Effector CD4-positive, alpha-beta T cell (primary cell): ENCODE data around the gene ING2.
A peak's percentile ranks its signal among the peaks of the same experiment; 100 is the strongest.

Experiments used
- DNase-seq: peaks from one replicate; pipeline ENCODE4 v3.0.0-alpha.2; 2020

ING2 gene

DNA sequence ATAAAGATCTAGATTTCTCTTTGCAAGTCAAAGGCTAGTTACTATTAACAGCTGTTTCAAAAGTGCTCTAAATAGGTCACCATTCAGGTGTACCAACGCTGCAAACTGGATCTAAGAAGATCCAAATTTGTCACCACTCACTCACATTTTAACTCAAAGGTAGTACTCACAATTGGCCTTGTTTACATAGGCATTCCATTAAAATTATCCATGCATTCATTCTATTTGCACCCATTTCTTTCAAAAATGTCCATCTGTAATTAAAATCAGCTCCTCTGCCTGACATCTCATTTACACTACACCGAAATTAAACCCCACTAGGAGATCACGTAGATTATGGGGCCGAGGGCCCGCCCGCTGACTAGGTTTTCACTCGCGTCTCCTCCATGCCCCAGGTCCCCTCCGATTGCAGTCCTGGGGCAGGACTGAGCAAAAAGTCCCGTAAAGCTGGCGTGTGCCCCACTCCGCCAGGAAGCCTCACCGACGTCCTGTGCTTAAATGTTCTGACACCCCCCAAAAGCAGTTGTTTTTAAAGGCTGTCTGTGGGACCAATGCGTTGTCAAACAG lies 1.3 kb upstream of the ING2 start:
- DNase-seq = no peak

DNA sequence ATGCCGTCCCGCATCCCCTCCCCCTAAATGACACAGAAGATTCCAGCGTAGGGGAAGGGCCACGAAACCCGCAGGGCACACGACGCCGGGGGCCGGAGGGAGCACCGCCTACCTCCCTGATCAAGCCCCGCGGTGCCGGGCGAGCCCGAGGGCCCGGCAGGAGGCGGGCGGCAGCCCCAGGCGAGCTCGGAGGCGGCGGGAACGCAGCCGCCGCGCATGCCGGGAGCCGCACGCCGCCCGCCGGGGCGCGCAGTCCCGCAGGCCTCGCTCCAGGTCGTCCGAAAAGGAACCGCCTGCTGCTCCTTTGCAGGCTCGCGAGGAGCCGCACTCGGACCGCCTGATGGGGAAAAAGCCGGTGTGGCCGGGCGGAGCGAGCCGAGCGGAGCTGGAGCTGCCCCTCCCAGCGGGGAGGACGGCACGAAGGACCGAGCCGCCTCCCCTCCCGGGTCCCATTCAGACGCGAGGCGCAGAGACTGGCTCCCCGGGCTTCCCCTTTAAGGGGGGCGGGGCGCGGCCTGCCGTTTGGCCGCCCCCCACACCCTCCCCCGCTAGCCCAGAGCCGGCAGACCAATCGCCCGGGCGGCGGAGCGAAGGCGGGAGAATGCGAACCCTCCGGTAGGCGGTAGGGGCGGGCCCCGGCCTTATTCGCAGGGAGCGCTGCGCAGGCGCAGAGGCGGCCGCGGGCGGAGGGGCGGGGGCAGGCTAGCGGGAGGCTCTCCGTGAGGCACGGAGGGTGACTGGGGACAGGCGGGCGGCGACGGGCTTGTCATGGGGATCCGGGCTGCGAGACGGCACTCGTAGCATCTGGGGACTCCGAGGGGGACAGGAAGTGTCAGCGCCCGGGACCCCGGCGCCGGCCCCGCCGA lies 561 bp upstream of the ING2 start:
- peak; percentile 99 for DNase-seq

DNA sequence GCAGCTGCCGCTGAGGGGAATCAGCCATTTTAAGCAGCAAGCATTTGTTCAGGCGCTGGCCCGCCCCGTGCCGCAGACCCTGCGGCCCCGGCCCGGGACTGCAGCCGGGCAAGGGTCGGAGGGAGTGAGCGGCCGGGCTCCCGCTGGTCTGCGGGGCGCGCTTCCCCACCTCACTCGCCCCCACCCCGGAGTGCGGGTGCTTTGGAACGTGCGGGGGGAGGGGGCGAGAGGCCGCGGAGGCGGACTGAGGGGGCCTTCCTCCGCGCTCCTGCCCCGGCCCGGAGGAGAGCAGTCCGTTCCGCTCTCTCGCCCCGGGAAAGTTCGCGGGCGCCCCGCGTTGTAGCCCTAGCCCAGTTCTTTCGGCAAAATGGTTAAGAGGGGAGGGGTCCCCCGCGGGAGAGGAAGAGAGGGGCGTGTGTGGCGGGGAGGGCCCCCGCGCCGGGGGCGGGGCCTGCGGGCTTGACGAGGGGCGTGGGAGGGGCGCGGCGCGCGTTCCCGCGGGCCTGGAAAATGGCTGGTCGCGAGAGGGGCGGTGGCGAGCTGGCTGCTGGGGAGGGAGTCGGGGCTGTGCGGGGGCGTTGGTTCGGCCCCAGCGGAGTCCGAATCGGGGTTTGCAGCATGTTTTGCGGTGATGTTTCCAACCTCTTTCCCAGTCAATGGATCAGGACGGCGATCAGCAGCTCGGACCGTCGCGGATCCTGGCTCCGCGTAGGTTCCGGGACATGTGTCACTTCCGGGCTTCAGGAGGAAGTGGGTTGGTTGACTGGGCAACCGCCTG lies 942 bp downstream of the ING2 start:
- DNase-seq = peak; percentile 81

DNA sequence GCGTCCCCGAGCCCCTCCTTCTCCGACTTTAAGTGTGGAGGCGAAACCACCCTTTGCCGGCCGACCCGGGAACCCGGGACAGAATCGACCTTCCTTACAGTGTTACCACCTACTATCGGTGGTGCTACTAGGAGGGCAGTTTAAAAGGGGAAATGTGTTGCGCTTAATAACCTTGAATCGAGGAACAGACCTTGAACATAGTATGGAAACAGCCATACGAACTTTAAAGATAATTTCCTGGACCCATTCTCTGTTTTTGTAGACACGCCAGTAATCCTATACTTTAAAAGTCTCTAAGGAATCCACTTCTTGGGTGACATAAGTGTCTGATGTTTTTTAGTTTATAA lies 1.5 kb downstream of the ING2 start:
- DNase-seq = no peak

DNA sequence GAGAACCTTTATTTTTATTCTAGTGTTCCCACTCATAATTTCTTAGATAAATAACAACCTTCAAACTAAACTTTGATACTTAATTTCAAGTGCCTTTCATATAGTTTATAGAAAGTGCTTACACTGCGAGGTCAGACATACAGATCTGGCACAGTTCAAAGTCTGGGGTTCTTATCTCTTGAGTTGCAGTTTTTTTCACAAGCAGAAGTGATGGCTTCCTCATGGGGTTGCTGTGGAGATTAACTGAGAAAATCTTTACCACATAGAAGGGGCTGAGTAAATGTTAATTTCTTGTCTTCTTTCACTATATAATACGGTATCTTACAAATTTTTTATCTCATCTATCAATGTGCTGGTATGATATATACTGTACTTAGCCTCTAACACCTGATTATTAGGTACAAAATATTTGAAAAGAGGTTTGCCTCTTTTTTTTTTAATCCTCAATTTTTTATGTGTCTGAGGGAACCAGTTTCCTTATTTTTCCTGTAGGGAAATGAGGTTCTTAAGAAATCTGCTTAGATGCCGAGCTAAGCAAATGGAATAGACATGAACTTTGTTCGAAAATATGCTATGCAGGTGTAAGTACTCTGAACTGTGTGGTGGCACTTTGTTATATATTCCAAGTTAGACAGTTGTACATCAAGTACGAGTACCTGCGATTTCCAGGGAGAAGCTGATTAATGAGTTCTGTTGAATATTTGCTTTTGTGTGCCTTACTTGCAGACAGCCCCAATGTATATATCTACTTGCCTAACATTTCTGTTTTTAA lies 3.3 kb downstream of the ING2 start:
- no peak for DNase-seq

DNA sequence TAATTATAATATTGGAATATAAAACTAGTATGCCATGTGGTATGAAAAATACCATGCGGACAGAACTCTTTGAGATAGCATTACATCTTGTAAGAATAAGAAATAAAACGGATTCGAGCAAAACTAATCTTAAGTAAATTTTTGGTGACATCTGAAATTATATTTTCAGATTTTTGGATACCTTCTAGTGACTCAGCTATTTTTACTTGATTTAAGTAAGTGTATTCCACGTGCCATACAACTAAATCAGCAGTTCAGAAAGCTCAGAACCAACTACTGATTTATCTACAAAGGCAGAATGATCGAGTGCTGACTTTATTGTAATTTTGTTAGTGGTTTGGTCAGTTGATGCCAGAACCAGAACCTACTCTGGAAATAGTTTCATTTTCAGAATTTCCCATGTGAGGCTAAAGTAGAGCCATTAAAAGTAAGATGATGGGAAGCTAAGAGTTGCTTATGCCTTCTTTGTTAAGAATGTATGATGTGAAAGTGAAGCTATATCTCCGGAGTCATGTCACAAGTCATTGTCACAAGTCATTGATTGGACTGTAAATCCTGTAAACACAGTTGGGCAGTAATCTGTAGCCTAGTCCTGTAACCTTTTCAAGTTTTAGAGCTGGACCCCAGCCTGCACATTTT lies 4.0 kb downstream of the ING2 start:
- no peak for DNase-seq

DNA sequence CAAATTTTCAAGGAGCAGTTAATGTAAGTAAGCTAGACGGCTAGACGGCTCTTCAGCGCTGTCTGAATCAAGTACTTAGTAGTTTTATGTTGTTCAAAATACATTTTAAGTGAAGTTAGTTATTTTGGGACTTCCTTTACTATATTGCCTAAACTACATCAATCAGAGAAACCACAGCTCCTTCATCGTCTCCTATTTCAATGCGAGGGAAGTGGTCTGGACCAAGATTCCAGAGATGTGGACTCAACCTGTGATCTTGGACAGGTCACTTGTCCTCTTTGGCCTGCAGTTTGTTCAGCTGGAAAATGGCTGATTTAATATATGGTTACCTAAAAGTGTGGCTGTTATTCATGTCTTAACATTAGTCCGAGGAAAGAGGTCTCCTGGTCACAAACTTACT lies 10.6 kb downstream of the ING2 start:
- DNase-seq = no peak

DNA sequence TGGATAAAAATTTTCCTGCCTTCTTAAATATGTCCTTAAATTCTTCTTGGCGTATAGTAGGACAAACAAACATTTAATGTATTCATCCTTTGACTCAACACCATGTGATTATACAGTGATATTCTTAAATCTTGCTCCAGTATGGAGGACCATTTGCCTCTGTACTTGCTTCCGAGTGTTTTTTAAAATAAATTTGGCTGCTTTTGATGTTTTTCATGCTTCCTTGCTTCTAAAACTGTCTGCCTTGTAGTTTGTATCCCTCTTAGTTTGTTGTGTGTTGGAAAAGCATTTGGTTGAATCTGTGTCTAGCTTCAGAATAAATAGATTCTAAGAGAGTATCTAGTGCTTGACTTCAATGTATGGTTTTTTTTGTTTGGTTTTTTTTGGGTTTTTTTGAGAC lies 12.3 kb downstream of the ING2 start:
- DNase-seq = no peak

DNA sequence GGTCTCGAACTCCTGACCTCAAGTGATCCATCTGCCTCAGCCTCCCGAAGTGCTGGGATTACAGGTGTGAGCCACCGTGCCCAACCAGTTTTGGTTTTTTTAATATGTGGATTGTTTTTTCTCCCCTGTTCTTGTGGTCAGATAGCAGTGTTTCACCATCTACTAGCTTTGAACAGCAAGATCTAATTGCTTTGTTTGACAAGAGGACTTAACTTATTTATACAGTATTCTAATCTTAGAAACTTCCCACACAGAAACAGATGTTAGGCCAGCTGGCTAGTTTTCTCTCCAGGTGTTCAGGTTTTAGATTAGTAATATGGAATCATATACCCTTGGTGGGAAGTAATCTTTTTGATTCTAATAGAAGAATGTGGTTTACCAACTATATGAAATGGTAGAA lies 12.9 kb downstream of the ING2 start:
- no peak for DNase-seq

DNA sequence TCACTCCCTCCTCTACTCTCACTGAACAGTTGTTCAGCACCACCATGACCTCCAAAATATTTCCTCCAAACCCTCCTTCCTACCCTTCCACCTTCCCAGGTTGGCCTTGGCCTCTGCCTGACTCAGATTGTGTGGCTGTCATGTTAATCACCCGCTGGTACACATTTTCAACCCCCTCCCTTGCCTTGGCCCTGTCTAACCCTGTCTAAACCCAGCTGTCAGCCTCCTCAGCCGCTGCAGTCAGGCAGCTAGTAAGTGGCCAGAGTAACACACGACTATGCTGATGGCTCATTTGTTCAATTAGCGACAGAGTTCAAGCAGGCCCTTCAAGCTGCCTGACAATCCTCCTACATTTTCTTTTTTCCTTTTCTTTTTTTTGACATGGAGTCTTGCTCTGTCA lies 18.0 kb downstream of the ING2 start:
- DNase-seq = no peak

DNA sequence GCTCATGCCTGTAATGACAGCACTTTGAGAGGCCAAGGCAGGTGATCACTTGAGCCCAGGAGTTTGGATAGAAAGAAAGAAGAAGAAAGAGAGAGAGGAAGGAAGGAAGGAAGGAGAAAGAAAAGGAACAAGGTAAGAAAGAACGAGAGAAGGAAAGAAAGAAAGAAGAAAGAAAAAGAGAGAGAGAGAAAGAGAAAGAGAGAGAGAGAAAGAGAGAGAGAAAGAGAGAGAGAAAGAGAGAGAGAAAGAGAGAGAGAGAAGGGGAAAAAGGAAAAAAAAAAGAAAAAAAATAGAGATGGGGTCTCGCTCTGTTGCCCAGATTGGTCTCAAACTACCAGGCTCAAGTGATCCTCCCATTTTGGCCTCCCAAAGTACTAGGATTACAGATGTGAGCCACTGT lies 22.5 kb downstream of the ING2 start:
- DNase-seq = no peak

DNA sequence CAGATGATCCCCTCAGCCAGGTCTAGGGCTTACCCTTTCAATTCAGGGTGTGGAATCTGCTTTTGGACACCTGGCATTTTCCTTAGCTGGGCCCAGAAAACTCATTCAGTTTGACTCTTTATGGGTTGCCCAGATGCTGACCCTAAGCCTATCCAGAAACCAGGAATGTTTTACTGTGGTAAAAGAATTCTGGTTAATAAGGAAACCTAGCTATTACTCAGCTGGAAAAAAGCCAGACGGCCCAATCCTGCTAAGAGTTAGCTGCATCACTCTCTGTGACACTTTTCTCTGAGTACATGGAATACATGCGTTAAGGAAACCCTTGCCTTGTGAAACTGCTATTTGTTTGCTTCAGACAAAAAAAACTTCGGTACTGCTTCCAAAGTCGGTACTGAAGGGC lies 28.0 kb downstream of the ING2 start:
- DNase-seq = no peak

DNA sequence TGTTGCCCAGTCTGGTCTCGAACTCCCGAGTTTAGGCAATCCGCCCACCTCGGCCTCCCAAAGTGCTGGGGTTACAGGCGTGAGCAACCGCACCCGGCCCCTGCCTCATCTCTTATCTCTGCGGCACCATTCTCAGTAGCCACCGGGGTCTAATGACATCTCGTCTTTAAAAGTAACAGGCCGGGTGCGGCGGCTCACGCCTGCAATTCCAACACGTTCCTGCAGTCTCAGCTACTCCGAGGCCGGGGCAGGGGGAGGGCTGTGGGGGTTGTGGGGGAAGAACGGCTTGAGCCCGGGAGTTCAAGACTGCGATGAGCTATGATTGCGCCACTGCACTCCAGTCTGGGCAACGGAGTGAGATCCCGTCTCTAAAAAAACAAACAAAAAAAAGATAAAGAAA lies 28.8 kb downstream of the ING2 start:
- no peak for DNase-seq

DNA sequence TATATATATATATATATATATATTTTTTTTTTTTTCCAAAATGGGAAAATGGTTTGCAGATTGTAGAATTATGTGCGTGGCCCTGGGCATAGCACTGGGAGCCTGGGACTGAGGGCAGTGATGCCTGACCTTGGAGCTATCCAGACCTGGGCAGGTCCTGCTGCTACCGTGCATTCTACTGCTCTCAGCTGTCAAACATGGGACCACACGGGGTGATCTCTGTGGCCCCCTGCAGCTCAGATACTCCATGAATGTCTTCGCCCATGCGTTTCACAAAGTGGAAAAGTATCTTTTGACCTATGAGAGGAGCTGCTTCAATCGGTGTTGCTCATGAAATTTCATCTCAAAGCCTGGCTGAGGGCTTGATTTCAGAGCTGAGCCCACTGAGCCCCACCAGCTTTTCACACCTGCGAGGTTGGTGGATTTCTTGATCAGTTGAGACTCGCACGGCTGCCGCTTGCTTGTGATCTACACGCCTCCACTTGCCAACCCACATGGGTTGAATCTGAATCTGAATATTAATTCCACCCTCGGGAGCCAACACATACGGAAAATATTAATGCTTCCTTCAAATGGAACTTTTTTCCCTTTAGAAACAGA lies 35.7 kb downstream of the ING2 start:
- no peak for DNase-seq

DNA sequence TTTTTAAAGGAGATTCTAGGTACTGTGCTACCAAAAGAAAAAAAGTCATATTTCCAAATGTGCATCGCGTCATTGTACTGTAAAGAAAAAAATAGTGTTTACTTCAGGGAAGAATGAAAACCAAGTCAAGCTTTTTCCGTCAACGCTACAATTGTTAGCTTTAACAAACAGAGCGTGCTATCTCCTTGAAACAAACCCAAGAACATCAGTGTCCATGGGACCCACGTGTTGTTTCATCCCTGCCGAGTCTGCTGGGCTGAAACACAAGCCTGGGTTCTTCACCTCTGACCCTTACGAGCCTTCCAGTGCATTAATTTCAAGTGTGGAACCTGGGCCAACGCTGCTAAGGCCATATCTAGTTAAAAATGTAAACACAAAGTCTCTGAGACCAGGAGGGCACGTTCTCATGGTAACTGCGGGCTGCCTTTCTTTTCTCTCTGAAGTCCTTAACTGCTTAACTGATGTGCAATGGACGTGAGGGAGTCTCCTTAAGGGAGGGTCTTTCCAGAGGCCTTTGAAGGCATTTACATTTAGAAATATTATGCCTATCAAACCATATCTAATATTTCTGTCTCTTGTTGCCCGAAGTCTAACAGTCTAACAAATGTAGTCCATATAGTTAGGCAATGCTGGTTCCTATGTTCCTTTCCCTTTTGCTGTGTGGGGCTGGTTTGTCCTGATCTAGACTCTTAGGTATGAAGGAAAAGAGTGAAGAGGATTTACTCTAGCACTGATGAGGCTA lies 36.3 kb downstream of the ING2 start:
- no peak for DNase-seq

DNA sequence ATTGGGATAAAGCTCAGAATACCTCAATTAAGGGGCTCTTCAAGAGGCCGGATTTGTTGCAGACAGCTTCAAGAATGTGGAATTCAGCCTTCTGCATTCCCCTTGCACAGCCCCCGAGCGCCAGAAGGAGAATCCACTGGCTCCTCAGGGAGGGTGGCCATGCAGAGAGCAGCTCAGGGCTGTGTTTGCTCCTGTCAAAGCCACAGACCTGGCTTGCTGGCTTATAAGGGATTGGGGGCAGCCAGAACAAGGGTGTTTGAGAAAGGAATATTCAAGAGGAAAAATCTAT lies 36.8 kb downstream of the ING2 start:
- DNase-seq = no peak

DNA sequence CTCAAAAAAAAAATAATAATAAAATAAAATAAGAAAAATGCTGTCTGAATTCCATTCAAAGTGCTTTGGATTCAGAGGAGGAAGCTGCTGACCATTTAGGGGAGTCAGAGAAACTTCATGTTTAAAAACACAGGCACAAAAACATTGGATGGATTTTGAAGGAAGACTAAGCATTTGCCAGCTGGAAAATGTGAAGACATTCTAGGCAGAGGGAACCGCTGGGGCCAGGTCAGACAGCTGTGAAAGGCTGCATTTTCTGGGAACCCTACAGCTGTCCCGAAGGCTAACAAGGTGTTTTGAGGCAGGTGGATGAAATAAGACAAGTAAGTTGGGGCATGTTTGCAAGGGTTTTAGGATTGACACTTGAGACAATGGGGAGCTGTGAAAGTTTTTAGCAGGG lies 38.6 kb downstream of the ING2 start:
- DNase-seq = no peak

DNA sequence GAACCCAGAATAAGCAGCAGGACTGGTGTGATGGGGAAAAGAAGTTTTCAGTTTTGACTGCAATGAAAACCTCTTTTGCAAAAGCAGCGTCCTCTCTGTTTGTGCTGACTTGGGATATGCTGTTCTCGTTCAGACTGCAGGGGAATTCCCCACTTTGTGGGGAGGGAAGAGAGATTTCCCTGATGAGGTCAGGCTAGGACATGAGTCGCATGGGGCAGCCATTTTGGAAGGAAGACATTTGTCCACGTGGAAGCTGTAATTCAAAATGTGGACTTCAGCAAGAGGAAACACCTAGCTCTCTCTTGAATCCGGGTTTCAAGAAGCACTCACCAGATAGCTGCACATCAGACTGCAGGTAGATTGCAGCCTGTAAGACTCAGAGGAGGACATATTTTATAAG lies 39.3 kb downstream of the ING2 start:
- no peak for DNase-seq

DNA sequence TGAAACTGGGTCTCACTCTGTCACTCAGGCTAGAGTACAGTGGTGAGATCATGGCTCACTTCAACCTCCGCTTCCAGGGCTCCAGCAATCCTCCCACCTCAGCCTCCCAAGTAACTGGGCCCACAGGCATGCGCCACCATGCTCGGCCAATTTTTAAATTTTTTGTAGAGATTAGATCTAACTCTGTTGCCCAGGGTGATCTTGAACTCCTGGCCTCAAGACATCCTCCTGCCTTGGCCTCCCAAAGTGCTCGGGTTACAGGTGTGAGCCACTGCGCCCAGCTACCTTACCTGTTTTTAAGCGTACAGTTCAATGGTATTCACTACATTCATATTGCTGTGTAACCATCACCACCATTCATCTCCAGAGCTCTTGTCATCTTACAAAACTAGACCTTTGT lies 41.5 kb downstream of the ING2 start:
- no peak for DNase-seq

DNA sequence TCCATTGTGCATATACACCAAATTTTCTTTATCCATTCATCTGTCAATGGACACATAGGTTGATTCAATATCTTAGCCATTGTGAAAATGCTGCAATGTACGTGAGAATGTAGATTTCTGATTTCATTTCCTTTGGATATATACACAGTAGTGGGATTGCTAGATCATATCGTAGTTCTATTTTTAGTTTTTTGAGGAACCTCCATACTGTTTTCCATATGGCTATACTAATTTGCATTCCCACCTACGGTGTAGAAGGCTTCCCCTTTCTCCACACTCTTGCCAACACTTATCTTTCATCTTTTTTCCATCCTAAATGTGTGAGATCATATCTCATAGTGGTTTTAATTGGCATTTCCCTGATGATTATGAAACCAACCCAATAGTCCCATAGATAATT lies 43.4 kb downstream of the ING2 start:
- no peak for DNase-seq

DNA sequence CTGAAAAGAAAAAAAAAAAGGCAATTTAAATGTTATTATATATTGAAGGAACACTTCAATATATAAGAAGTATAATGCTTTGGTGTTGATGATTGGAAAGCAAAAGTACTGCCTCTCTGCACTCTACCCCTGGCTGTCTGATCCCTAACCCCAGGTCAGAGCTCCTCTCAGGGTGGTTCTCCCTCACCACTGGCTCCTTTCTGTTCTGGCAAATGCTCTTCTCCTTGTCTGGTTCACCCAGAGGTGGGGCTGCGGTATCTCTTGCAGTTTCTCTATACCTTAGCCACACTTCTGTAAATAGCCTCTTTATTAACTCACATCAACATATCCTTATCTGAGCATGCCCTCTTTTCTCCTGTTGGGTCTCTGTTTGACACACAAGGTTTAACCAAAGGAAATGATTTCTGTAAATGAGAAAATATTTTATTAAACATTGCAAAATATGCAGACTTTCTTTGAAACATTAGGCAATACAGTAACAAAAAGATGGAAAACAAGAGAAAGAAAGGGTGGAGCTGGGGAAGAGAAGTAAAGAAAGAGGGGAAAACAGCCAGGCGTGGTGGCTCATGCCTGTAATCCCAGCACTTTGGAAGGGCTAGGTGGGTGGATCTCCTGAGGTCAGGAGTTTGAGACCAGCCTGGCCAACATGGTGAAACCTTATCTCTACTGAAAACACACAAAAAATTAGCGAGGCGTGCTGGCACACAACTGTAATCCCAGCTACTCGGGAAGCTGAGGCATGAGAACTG lies 45.7 kb downstream of the ING2 start:
- DNase-seq = no peak
